Measurements from ENCODE around the gene GPC5.

DNA sequence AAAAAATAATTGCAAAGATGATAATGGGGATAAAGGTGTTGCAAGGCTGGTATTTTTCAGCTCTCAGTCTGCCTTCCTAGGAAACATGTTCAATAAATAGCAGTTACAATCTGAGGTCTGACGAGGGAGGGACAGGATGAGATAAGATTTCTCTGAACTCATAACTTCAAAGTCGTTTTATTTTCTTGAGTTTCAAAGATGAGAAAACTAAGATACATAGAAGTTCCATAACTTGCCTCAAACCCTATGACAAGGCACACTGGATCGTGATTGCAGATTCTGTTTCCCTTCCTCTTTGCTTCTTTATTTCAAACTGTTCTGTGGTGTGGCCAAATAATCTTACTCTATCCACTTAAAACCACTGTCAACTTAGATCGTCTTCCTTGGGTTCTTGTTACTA lies 327.2 kb downstream of the GPC5 start:
- TF ChIP-seq POLR2A (IDR thresholded peaks at IDR 0.05): no peak
- TF ChIP-seq, protein P1, sequence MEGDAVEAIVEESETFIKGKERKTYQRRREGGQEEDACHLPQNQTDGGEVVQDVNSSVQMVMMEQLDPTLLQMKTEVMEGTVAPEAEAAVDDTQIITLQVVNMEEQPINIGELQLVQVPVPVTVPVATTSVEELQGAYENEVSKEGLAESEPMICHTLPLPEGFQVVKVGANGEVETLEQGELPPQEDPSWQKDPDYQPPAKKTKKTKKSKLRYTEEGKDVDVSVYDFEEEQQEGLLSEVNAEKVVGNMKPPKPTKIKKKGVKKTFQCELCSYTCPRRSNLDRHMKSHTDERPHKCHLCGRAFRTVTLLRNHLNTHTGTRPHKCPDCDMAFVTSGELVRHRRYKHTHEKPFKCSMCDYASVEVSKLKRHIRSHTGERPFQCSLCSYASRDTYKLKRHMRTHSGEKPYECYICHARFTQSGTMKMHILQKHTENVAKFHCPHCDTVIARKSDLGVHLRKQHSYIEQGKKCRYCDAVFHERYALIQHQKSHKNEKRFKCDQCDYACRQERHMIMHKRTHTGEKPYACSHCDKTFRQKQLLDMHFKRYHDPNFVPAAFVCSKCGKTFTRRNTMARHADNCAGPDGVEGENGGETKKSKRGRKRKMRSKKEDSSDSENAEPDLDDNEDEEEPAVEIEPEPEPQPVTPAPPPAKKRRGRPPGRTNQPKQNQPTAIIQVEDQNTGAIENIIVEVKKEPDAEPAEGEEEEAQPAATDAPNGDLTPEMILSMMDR (IDR thresholded peaks at IDR 0.05): no peak
